ENCODE measurements around the gene SLCO1C1.

Gene SLCO1C1

GRCh38 chr12:20798554-20798953 lies 103.4 kb downstream of the SLCO1C1 start:
- peak; percentile 25 for DNase-seq

GRCh38 chr12:20800160-20800559 lies 105.0 kb downstream of the SLCO1C1 start:
- DNase-seq, result no peak

- DNase-seq, result no peak
These were observed 105.9 kb downstream of the SLCO1C1 start for GRCh38 chr12:20801035-20801434.
